Spinal cord (tissue), 10 donors: ENCODE data around the gene RTCB. TPM values are rescaled to one million over a fixed set of nuclear protein-coding genes. Genes with fewer than 3 reads are reported as not detected.
"Not testable (repeated sequence)": the region's sequence is repeated elsewhere in the genome, so short reads cannot be mapped to it uniquely, and the experiment has no call there.

Source experiments
- DNase-seq, 6 donors: peaks; one replicate each; pipeline versions ENCODE4 v3.0.0 to v3.0.0-alpha.2; 2013 to 2015; ENCODE audit warnings: low spot score in 6 of 6, low read depth in 4 of 6
- H3K27ac ChIP-seq: one replicate; pipeline ENCODE4 v1.5.1; 2013; ENCODE audit warnings: low read depth, low read length, control low read depth
- H3K27me3 ChIP-seq: one replicate; pipeline ENCODE4 v1.6.1; 2013; ENCODE audit warnings: low read length; ENCODE audit not compliant: control insufficient read depth, insufficient read depth
- H3K36me3 ChIP-seq: one replicate; pipeline ENCODE4 v1.6.1; 2013; ENCODE audit warnings: low read length; ENCODE audit not compliant: control insufficient read depth, insufficient read depth
- H3K4me1 ChIP-seq: one replicate; pipeline ENCODE4 v1.6.1; 2013; ENCODE audit warnings: low read length; ENCODE audit not compliant: control insufficient read depth, insufficient read depth
- H3K4me3 ChIP-seq: one replicate; pipeline ENCODE4 v1.5.1; 2013; ENCODE audit warnings: low read depth, low read length, control low read depth
- H3K9me3 ChIP-seq: one replicate; pipeline ENCODE4 v1.6.1; 2013; ENCODE audit warnings: low read length; ENCODE audit not compliant: control insufficient read depth, insufficient read depth
- WGBS: methylation state at CpG from one replicate; pipeline ENCODE4 v1.1.5; 2013; ENCODE audit warnings: missing lambda C conversion rate; ENCODE audit not compliant: insufficient coverage; 5-methylcytosine and 5-hydroxymethylcytosine counted together
- polyA plus RNA-seq, 2 donors: library from polyadenylated mRNA; unstranded; fragments of 120-200 nt; gene quantifications; one replicate each; pipeline ENCODE4 v1.2.1, GENCODE V29; 2013; ENCODE audit not compliant: insufficient read length in 2 of 2
- total RNA-seq, 2 donors: library from RNA; depleted of rRNA in 1 of 2; stranded (reverse); fragments of 120-200 nt in 1 of 2; fragments of >200 nt in 1 of 2; gene quantifications; one replicate each; pipeline versions ENCODE4 v1.2.3 to v1.2.4, GENCODE V29; 2013 to 2014
- donor health status: healthy.

Gene RTCB
- total and polyA plus RNA-seq, 4 donors, result 70.2 to 99.6 (median 74.4) TPM

- DNase-seq, result no peak
- H3K27ac ChIP-seq, result no peak overlapping the region
- no peak overlapping the region for H3K4me3 ChIP-seq
- no peaks in the 10 kb centered on the region for H3K4me1 ChIP-seq
- no peaks in the 10 kb centered on the region for H3K36me3 ChIP-seq
- H3K27me3 ChIP-seq, result no peaks in the 10 kb centered on the region
- no peaks in the 10 kb centered on the region for H3K9me3 ChIP-seq
- 96% methylated on average over 14 of the region's 14 CpGs for WGBS
Measured at GRCh38 chr22:32352681-32353080, 59.4 kb downstream of the RTCB start.

GRCh38 chr22:32351875-32352274 is 60.2 kb downstream of the RTCB start:
- no CpG with 5 or more reads among the region's 1 CpG for WGBS
- not testable (repeated sequence) for H3K4me3 ChIP-seq, DNase-seq, H3K27me3 ChIP-seq, H3K27ac ChIP-seq, H3K4me1 ChIP-seq, H3K36me3 ChIP-seq, H3K9me3 ChIP-seq

GRCh38 chr22:32348031-32348611 is 63.9 kb downstream of the RTCB start:
- DNase-seq, result no peak

GRCh38 chr22:32343941-32344340 is 68.1 kb downstream of the RTCB start:
- Histone ChIP-seq H3K4me1 (peaks cover 16% of the 10 kb centered on the region), H3K9me3 (peaks cover 2% of the 10 kb centered on the region), H3K27ac (no peak overlapping the region), H3K4me3 (no peak overlapping the region), H3K36me3 (no peaks in the 10 kb centered on the region), H3K27me3 (no peaks in the 10 kb centered on the region)
- 63% methylated on average over 4 of the region's 5 CpGs for WGBS
- DNase-seq, result no peak

More at GRCh38 chr22:32348031-32348611, 63.9 kb downstream of the RTCB start:
- H3K36me3 ChIP-seq, result no peaks in the 10 kb centered on the region
- no peaks in the 10 kb centered on the region for H3K4me1 ChIP-seq
- peaks cover 2% of the 10 kb centered on the region for H3K9me3 ChIP-seq
- no peaks in the 10 kb centered on the region for H3K27me3 ChIP-seq
- 93% methylated on average over 3 of the region's 6 CpGs for WGBS
- no peak overlapping the region for H3K27ac ChIP-seq
- H3K4me3 ChIP-seq, result no peak overlapping the region

GRCh38 chr22:32342977-32343376 is 69.1 kb downstream of the RTCB start:
- no peak for DNase-seq
- H3K4me3 ChIP-seq, result no peak overlapping the region
- no peaks in the 10 kb centered on the region for H3K27me3 ChIP-seq
- no CpG with 5 or more reads among the region's 2 CpGs for WGBS
- H3K27ac ChIP-seq, result no peak overlapping the region
- no peaks in the 10 kb centered on the region for H3K36me3 ChIP-seq
- peaks cover 2% of the 10 kb centered on the region for H3K9me3 ChIP-seq
- H3K4me1 ChIP-seq, result peaks cover 21% of the 10 kb centered on the region

- WGBS, result 43% methylated on average over 13 of the region's 13 CpGs
- no peaks in the 10 kb centered on the region for H3K27me3 ChIP-seq
- peaks cover 2% of the 10 kb centered on the region for H3K9me3 ChIP-seq
- DNase-seq, result no peak
- H3K36me3 ChIP-seq, result no peaks in the 10 kb centered on the region
- no peak overlapping the region for H3K4me3 ChIP-seq
- peaks cover 33% of the 10 kb centered on the region for H3K4me1 ChIP-seq
- no peak overlapping the region for H3K27ac ChIP-seq
Measured at GRCh38 chr22:32341122-32341740, 70.8 kb downstream of the RTCB start.

GRCh38 chr22:32340411-32340810 is 71.6 kb downstream of the RTCB start:
- Histone ChIP-seq H3K36me3 (no peaks in the 10 kb centered on the region), H3K4me3 (no peak overlapping the region), H3K27ac (no peak overlapping the region), H3K4me1 (peaks cover 41% of the 10 kb centered on the region), H3K9me3 (no peaks in the 10 kb centered on the region), H3K27me3 (no peaks in the 10 kb centered on the region)
- DNase-seq, result no peak
- 44% methylated on average over 11 of the region's 11 CpGs for WGBS

- 93% methylated on average over 16 of the region's 23 CpGs for WGBS
- DNase-seq, result no peak
- H3K36me3 ChIP-seq, result no peaks in the 10 kb centered on the region
- H3K4me1 ChIP-seq, result peaks cover 42% of the 10 kb centered on the region
- no peak overlapping the region for H3K4me3 ChIP-seq
- no peak overlapping the region for H3K27ac ChIP-seq
- no peaks in the 10 kb centered on the region for H3K9me3 ChIP-seq
- H3K27me3 ChIP-seq, result no peaks in the 10 kb centered on the region
Measured at GRCh38 chr22:32339190-32340012, 72.6 kb downstream of the RTCB start.

- 95% methylated on average over 8 of the region's 10 CpGs for WGBS
- Histone ChIP-seq H3K4me3 (no peak overlapping the region), H3K27ac (no peak overlapping the region), H3K9me3 (no peaks in the 10 kb centered on the region), H3K27me3 (no peaks in the 10 kb centered on the region), H3K36me3 (no peaks in the 10 kb centered on the region), H3K4me1 (peaks cover 42% of the 10 kb centered on the region)
- DNase-seq, result no peak
Measured at GRCh38 chr22:32338757-32339156, 73.3 kb downstream of the RTCB start.
